Loucy (cell line): ENCODE results near the gene RGS19.
A peak's percentile ranks its signal among the peaks of the same experiment; 100 is the strongest.
"Not testable (repeated sequence)": the region's sequence is repeated elsewhere in the genome, so short reads cannot be mapped to it uniquely, and the experiment has no call there.

Experiments
- H2AFZ ChIP-seq: fragments of 200-600 bp; sonication (generic); 2 replicates; pipeline ENCODE4 v1.6.0; 2016; ENCODE audit warnings: antibody characterized with exemption, mild to moderate bottlenecking, low read length, moderate library complexity
- H3F3A ChIP-seq: fragments of 200-600 bp; 2 replicates; pipeline ENCODE4 v1.6.0; 2016; ENCODE audit warnings: antibody characterized with exemption, low read depth, mild to moderate bottlenecking
- H3K27me3 ChIP-seq: fragments of 200-600 bp; sonication (generic); 2 replicates; pipeline ENCODE4 v1.6.1; 2014; ENCODE audit warnings: low read length, mild to moderate bottlenecking; ENCODE audit not compliant: insufficient read depth, poor library complexity, severe bottlenecking
- H3K36me3 ChIP-seq: fragments of 200-600 bp; sonication (generic); 2 replicates; pipeline ENCODE4 v1.6.1; 2016; ENCODE audit warnings: low read length; ENCODE audit not compliant: insufficient read depth
- H3K4me1 ChIP-seq: fragments of 200-600 bp; sonication (generic); 2 replicates; pipeline ENCODE4 v1.5.1; 2014; ENCODE audit warnings: low read length, mild to moderate bottlenecking; ENCODE audit not compliant: insufficient read depth, poor library complexity, severe bottlenecking
- H3K4me2 ChIP-seq: fragments of 200-600 bp; sonication (generic); 2 replicates; pipeline ENCODE4 v1.6.0; 2014; ENCODE audit warnings: antibody characterized with exemption, low read length, low read depth, mild to moderate bottlenecking; ENCODE audit not compliant: poor library complexity, severe bottlenecking
- H3K4me3 ChIP-seq: fragments of 200-600 bp; sonication (generic); 2 replicates; pipeline ENCODE4 v1.5.1; 2014; ENCODE audit warnings: low read length, mild to moderate bottlenecking, mixed read lengths; ENCODE audit not compliant: poor library complexity, severe bottlenecking
- H3K79me2 ChIP-seq: fragments of 200-600 bp; sonication (generic); 2 replicates; pipeline ENCODE4 v1.6.1; 2014; ENCODE audit warnings: low read length; ENCODE audit not compliant: insufficient read depth
- H3K9ac ChIP-seq: fragments of 200-600 bp; sonication (generic); 2 replicates; pipeline ENCODE4 v1.6.0; 2014; ENCODE audit warnings: mild to moderate bottlenecking, low read depth, low read length, moderate library complexity; ENCODE audit not compliant: poor library complexity, severe bottlenecking
- H3K9me2 ChIP-seq: fragments of 200-600 bp; sonication (generic); replicated peaks from 2 replicates; pipeline ENCODE4 v1.6.1; 2016; ENCODE audit warnings: low read depth, low read length, mixed read lengths
- H3K9me3 ChIP-seq: fragments of 200-600 bp; sonication (generic); 2 replicates; pipeline ENCODE4 v1.6.1; 2014; ENCODE audit warnings: mild to moderate bottlenecking, antibody characterized with exemption, low read length, low read depth; ENCODE audit not compliant: insufficient read depth
- H4K20me1 ChIP-seq: fragments of 200-600 bp; sonication (generic); 2 replicates; pipeline ENCODE4 v1.6.0; 2014; ENCODE audit warnings: antibody characterized with exemption, low read length, mild to moderate bottlenecking; ENCODE audit not compliant: insufficient read depth, poor library complexity, severe bottlenecking
- CTCF ChIP-seq: fragments of 200-600 bp; sonication (generic); conservative IDR thresholded peaks from 2 replicates; pipeline ENCODE4 v1.5.1; 2014; ENCODE audit warnings: mild to moderate bottlenecking, antibody characterized with exemption, low read length
- EZH2phosphoT487 ChIP-seq: fragments of 200-600 bp; IDR thresholded peaks from 2 replicates; pipeline ENCODE4 v1.6.1; 2018; ENCODE audit warnings: antibody characterized with exemption, mild to moderate bottlenecking, moderate library complexity, borderline replicate concordance

Gene RGS19

GRCh38 chr20:64079273-64080012, at the start of gene RGS19:
Gene RGS19, minus strand, starts transcription at chr20:64079518. Its CDS starts 2,632 bp downstream, at chr20:64076886.
- TF ChIP-seq CTCF (no peak), EZH2phosphoT487 (no peak)
- Histone ChIP-seq H3K36me3 (no peaks in the 10 kb centered on the region), H4K20me1 (no peaks in the 10 kb centered on the region), H3K4me3 (peak within 1 kb of the TSS; percentile 83), H2AFZ (peak within 1 kb of the TSS; percentile 45; the same call in 1 of the 2 replicates), H3K4me1 (peaks cover 45% of the 10 kb centered on the region), H3K79me2 (0 out of 2 replicates have a peak, but pooled peaks cover 11% of the 10 kb centered on the region), H3K9me3 (no peaks in the 10 kb centered on the region), H3K9me2 (no peaks in the 10 kb centered on the region), H3K9ac (peak within 1 kb of the TSS; percentile 86), H3K27me3 (no peaks in the 10 kb centered on the region), H3K4me2 (peak within 1 kb of the TSS; percentile 98), H3F3A (peaks cover 20% of the 10 kb centered on the region)

GRCh38 chr20:64123517-64123916, 44.2 kb upstream of the RGS19 start:
- H3K9me2 ChIP-seq, H3K4me1 ChIP-seq, H3K79me2 ChIP-seq, H3F3A ChIP-seq, H4K20me1 ChIP-seq, H2AFZ ChIP-seq, H3K36me3 ChIP-seq, H3K27me3 ChIP-seq, H3K4me2 ChIP-seq, H3K9me3 ChIP-seq, H3K9ac ChIP-seq, H3K4me3 ChIP-seq: not testable (repeated sequence)

GRCh38 chr20:64122927-64123326, 43.6 kb upstream of the RGS19 start:
- H3K9me3 ChIP-seq, H3K36me3 ChIP-seq, H3K9ac ChIP-seq, H4K20me1 ChIP-seq, H3K4me1 ChIP-seq, H3K4me2 ChIP-seq, H3K79me2 ChIP-seq, H2AFZ ChIP-seq, H3K27me3 ChIP-seq, H3K9me2 ChIP-seq, H3K4me3 ChIP-seq, H3F3A ChIP-seq: not testable (repeated sequence)

- Histone ChIP-seq H3K79me2 (no peaks in the 10 kb centered on the region), H3K9me2 (no peaks in the 10 kb centered on the region), H3K4me3 (no peak overlapping the region), H2AFZ (no peak overlapping the region), H3K9me3 (no peaks in the 10 kb centered on the region), H4K20me1 (no peaks in the 10 kb centered on the region), H3F3A (no peaks in the 10 kb centered on the region), H3K4me2 (no peak overlapping the region), H3K9ac (no peak overlapping the region), H3K36me3 (no peaks in the 10 kb centered on the region), H3K4me1 (peaks cover 9% of the 10 kb centered on the region), H3K27me3 (no peaks in the 10 kb centered on the region)
- TF ChIP-seq EZH2phosphoT487 = no peak
These were observed 42.3 kb upstream of the RGS19 start for GRCh38 chr20:64121586-64121985.
